Heart left ventricle (tissue), 13 donors: ENCODE results near the gene PIF1.

ENCODE experiments used
- CTCF ChIP-seq, 12 donors: fragments of 200-600 bp; sonication (generic) in 4 of 12; IDR thresholded peaks; one replicate each; pipeline versions ENCODE4 v1.5.0 to v1.8.0; 2018 to 2022; ENCODE audit warnings: antibody characterized with exemption in 12 of 12, mild to moderate bottlenecking in 5 of 12
- POLR2A ChIP-seq, 2 donors: fragments of 450-650 bp; IDR thresholded peaks; one replicate each; pipeline ENCODE4 v1.6.1; 2017; ENCODE audit warnings: antibody characterized with exemption in 2 of 2, mild to moderate bottlenecking in 2 of 2, moderate library complexity in 2 of 2
- donor health status: ischemic (EF 13 %, LVEDD 7.1; RV severe dilation, severe dysfunction).
- donor health status: DM: no; HTN: yes; CAD: no.
- donor health status: DM: no; HTN: no; CAD: no.
- donor health status: ischemic (EF 25% LVEDD 6.9; RV normal size, moderate dysfunction).
- donor health status: ischemic (EF 25% LVEDD 5.7; RV mildly dilated, moderate dysfunction).
- donor health status: ischemic (EF 35%, LVEDD 5.7; RV mildly dilated, moderate dysfunction).
- donor health status: nonischemic (EF 11% LVEDD 7.7; RV severe dilation, severe dysfunction).
- donor health status: DM: yes; HTN: yes; CAD: no.
- donor health status: PGD.
- donor health status: ischemic (EF 29% LVEDD 5.4; RV normal size, mild dysfunction).
- donor health status: nonischemic (EF 23%, LVEDD 6.1; RV moderate dilation, normal function).

- no peak for TF ChIP-seq CTCF (IDR thresholded peaks at IDR 0.05)
- no peak for TF ChIP-seq POLR2A (IDR thresholded peaks at IDR 0.05)
Measured at GRCh38 chr15:64845831-64846595, 20.6 kb upstream of the PIF1 start.
